CD4-positive, alpha-beta T cell treated with Interleukin-6 for 4 hours (primary cell): ENCODE results near the gene C3AR1.
"Not testable (repeated sequence)": the region's sequence is repeated elsewhere in the genome, so short reads cannot be mapped to it uniquely, and the experiment has no call there.

ENCODE experiments used
- DNase-seq: peaks from one replicate; pipeline ENCODE4 v3.0.0-alpha.2; 2020; ENCODE audit warnings: mixed read lengths

The C3AR1 gene

DNA sequence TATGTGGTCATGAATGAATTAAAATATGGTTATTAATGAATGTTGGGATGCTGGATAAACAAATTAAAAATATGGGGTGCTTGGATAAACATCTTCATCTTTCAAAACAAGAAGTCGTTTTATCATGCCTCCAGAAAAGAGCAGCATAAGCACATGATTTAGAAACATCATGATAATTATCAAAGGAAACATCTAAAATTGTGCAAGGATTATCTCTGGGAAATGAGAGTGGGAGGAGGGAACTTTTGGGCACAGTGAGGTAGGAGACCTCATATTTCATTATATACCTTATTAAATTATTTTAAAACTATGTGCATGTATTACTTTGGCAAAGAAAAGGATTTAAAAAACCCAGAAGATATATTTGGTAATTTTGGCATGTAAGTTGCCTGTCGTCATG lies 8.9 kb downstream of the C3AR1 start:
- DNase-seq = no peak

DNA sequence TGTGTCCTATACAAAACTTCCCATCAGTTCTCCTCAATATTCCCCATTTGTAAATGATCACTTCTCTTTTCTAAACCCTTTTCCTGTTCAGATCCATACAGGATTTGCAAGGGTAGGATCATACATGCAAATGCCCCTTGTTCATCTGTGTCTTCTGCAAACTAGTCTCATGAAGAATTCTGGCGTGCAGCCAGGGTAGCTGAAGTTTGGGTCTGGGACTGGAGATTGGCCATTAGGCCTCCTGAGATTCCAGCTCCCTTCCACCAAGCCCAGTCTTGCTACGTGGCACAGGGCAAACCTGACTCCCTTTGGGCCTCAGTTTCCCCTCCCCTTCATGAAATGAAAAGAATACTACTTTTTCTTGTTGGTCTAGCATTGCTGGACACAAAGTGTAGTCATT lies 11.3 kb downstream of the C3AR1 start:
- DNase-seq = no peak

DNA sequence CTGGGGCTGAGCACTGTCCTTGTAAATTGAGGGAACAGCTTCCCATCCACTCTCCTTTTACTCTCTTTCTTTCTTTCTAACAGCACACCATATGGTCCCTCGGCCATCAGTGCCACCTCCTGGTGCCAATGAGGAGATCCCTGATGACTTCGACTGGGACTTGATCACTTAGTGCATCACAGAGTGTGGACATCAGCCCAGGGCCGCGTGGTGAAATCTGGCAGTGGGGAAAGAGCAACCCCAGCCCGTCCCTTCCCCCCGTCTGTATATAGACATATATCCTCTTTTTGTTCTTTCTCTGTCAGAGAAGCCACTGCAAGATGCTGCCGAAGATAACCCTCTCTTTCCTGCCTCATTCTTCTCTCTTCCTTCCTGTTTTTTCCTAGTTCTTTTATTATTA lies 13.5 kb downstream of the C3AR1 start:
- DNase-seq = no peak

DNA sequence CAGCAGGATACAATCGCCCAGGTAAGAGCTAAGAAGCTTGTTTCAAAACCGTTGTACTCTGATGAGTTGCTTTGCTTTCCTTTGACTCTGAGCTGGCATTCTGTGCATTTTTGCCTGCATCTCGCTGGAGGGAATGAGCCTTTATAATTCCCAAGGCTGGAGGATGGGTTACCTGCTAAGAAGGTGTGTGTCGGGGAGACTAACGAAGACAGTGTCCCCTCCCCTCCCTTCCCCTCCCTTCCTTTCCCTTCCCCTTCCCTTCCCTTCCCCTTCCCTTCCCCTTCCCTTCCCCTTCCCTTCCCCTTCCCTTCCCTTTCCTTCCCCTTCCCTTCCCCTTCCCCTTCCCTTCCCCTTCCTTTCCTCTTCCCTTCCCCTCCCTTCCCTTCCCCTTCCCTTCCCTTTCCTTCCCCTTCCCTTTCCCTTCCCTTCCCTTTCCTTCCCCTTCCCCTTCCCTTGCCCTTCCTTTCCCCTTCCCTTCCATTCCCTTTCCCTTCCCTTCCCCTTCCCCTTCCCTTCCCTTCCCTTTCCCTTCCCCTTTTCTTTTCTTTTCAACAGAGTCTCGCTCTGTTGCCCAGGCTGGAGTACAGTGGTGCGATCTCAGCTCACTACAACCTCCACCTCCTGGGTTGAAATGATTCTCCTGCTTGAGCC lies 15.4 kb downstream of the C3AR1 start:
- DNase-seq = no peak

DNA sequence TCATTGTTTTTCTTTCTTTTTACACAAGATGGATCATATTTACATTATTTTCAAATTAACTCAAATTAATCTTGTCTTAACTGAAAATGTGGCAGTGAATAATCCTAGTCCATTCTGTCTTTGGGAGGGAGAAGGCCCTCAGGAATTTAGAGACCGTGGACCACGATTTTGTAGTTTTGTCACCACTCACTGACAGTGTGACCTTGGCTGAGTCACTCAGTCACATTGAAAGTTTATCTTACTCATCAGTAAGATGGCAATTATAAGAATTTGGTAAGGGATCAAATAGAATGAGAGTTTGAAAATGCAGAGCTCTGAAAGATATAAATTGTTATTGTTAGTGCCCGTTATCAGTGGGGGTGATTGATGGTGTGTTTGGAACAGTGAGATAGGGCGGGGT lies 17.3 kb downstream of the C3AR1 start:
- DNase-seq = no peak

DNA sequence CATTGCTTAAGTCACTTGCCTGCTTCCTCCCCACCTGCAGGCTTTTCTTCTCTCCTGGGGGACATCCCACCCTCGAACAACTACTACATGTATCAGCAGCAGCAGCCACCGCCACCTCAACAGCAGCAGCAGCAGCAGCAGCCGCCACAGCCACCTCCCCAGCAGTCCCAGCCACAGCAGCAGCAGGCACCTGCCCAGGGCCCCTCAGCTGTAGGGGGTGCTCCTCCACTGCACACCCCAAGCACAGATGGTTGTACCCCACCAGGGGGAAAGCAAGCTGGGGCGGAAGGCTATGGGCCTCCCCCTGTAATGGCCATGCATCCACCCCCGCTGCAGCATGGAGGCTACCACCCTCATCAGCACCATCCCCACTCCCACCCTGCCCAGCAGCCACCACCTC lies 18.3 kb downstream of the C3AR1 start:
- DNase-seq = no peak

DNA sequence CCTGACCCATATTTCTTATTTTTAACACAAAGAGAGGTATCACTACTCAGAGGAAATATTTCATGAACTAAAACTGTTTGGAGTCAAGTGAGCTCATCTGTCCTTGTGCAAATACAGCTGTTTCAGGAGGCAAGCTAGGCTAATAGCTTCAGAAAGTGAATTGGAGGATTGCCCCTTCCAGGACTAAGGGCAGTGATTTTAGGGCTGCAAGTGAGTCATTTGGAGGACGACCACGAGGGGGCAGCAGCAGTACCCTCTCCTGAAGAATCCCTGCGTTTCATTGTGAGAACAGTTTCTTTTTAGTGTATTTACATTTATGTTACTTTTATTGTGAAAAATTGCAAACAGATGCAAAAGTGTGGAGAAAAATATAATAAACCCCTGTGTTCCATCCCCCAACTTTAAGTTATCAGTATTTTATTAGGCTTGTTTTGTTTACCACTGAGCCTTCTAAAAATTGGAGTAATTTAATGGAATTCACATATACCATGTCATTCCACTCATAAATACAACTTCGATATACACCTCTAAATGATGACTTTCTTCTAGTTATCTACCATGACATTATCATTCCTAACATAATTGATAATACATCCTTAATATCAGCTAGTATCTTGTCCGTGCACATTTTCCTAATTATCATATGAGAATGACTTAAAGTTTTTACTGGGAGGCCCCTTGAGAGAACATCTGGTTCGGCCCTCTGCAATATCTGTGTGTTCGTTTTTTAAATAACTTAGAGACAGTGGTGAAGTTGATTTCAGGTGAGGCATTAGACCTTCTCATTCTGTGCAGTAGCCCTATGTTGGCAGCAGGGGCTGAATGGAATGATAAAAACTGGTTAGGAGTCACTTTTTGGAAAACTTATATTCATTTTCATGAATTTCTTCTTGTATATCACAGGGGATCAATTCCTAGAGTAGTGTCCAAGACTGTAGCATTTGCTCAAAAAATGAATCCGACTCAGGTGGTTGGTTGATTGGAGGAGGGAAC lies 19.9 kb downstream of the C3AR1 start:
- DNase-seq = peak; percentile 91

DNA sequence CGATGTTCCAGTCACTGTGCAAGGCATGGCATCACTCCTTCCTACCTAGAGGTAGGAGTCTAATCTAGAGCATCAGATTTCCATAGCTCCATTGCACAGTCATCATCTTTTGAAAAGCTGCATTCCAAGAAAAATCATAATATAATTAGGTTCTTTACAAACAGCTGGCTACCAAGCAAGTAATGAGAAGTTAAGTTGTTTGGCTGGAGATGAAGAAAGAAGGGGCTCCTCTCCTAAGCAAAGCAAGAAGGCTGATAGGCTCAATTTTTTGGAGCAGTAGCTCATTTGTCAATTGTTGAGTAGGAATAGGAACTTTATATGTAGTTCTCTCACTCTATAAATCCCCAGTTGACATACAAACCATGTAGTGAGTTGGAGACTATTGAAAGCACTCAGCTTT lies 25.4 kb downstream of the C3AR1 start:
- DNase-seq = no peak

DNA sequence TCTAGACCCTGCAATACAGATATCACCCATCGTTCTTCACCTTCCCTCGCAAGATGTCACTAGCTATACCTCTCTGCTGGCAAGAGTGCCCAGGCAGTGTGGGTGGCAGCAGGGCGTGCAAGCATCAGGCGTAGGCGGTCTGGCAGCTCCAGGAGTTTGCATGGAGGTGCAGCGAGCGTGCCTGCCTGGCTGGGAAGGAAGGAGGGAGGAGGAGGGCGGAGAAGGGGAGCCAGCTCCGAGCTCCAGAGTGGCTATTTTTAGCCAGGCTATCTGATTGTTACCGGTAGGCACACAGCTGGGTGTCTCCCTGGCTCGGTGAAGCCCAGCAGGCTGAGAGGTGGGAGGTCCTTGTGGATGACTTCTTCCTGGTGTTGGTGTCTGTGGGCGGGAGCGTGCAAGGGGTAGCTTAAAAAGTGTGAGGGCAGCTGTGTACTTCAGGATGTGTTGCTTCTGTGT lies 27.5 kb downstream of the C3AR1 start:
- DNase-seq = peak; percentile 56

DNA sequence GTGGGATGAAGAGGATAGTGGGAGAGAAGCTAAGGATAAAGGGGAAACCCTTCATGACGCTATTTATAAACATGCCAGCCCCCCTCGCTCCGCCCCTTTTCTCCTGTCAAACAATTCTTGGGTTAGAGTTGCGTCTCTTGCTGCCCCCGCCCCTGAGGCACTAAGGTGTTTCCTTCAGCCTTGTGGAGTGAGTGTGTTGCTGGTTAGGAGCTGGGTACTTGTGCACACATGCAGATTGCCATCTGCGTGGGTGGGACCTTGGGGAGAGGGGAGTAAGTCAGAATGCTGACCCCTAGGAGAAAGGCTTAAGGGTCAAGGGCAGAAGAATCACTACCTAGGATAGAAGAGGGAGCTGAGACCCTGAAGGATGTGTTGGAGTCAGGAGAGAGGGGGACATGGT lies 28.2 kb downstream of the C3AR1 start:
- no peak for DNase-seq

DNA sequence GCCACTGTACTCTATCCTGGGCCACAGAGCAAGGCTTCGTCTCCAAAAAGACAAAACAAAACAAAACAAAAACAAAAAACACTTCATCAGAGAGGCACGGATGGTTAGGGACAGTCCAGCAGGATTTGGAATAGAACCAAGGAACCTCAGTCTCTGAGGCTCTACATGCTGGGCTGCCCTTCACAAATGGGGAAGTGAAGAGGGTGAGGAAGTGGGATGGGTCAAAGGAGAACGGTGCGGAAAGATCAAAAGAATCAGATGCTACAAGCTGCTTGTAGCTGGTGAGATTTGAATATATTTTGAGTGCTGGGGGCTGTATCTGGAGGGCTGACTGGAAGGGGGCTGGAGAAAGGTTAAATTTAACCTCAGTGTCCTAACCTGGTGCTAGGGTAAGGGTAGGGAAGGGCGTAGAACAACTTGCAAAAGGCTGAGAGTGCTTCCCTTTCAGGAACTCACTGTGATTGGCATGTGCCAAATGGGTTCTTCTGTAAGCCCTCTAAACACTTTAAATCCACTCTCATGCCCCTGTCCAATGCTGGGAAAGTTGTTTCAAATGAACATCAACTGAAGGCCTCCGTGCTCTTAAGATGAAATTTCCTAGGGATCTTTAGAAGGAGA lies 29.0 kb downstream of the C3AR1 start:
- DNase-seq = peak; percentile 24

DNA sequence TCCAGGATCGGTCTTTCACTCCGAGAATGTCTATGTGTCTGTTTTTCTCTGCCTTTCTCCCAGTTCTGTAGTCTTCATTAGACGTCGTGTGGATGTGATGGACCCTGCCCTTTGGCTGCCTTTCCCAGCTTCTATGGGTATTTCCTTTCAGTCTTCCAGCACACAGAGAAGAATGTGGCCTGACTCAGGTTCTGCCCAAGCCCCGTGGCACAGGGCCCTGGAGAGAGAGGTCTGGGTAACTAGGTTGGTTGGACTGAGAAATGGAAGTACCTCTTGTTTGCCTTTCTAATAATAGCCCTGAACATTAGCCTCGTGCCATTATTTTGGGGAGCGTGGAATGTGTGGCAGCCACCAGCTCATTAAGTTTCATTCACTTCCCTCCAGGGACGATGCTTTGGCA lies 29.8 kb downstream of the C3AR1 start:
- DNase-seq = no peak

DNA sequence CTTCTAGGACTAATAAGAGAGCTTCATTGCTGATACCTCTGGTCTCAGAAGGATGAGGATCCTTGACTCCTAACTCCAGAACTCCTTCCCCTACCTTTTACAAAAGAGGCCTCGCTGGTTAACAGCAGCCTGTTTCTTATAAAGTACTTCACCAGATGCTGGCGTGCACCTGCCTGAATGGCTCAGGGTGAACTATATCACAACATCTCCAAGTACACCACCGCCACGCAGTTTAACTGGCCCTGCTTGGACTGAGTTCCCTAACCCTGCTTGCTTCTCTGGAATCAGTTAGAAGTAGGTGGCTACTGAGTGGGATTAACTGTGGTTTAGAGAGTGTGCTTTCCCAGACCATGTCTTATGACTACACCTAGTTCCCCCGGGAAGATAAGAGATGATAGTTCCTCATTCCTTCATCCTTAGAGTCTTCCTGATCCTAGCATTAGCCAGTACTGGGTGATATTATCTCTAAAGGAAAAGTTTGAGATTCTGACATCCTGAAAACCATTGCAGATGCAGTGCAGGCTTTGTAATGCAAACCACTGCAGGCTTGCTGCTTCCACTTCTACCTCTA lies 30.6 kb downstream of the C3AR1 start:
- no peak for DNase-seq

DNA sequence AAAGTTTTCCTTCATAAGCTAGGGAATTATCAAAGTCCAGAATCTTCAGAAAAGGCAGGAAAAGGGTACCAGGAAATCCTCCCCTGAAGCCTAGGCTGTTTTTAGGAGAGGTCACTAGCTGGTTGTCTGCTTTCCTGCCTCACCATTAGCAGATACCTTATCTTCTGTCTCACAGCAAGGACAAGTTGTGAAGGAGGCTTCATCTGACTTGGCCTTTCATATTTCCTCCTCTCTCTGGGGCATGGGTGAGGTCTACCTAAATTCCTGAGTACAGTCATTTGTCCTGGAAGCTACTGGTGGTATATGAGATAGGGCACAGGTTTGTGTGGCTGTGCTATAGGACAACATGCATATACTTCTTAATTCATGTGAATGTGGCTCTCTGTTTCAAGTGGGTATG lies 31.4 kb downstream of the C3AR1 start:
- DNase-seq = no peak

DNA sequence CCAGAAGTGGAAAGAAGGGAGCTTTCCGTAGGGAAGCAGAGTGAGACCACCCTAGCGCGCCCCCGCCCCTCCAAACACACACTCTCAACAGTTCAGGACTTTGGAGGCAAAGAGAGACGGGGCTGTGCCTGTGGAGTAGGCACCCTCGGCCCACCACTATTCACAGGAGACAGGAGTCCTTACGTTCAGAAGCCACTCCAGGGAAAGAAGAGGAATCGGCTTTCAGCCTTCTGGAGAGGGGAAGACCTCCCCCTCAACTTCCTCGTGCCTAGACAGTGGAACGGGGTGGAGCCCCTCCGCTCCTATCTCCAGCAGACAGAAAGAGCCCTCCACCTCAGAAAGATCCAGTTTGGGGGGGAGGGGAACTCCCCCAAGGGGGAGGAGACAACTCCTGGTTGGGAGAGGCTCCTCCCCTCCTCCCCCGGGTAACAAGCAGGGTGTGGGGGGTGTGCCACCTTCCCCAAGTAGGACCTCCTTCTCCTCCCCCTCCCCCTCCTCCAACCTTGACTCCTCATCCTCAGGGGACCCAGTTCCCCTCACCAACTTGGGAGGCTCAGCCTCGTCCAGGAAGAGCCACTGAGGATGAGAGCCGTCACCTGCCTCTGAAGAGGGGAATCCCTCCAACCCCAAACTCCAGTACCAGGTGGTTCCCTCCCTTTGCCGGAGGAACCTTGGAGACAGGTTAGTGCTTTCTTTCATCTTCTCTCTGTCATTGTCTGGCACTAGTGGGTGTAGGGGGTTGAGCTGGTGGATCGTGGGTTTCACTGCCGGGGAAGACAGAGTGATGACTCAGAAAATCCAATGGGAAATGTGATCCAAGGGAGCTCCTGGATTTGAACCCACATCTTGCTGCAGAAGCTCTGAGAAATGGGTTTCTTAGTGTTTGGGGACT lies 32.8 kb downstream of the C3AR1 start:
- peak; percentile 67 for DNase-seq

DNA sequence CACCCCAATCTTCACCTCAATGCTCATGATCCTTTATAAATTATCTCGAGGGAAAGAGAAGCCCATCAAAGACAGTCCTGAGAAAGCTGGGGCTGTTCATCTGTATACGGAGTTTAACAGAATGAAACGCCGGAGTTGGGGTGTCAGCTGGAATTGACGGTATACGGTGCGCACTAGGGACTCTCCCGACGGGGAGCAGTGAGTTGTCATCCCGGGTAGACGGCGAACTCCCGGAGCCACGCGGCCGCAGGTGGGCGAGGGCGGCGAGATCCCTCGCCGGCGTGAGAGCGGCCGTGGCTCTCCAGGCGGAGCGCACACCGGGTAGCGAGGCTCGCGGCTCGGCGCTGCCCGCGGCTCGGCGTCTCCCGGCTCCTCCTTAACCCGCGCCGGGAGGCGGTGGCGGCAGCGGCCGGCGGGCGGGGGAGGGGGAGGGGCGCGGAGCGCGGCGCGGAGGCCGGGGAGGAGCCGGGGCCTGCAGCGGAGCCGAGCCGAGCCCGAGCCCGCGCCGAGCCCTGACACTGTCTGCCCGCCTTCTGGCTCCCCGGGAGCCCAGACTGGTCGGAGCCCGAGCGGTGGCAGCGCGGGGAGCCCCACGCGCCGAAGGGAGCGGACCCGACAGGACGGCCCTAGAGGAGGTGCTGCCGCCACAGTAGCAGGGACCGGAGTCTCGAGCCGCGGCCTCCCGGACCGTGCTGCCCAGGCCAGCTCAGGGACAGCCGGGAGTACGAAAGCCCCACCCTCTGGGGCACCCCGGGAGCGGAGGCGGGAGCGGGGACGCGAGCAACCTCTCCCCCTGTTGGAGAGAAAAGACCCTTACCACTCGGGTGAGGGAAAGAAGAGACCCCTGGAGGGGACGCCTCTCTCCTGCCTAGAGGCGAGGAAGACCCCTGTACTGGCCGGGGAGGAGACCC lies 33.7 kb downstream of the C3AR1 start, which contains the start of gene FOXJ2:
FOXJ2 (plus strand) TSS at position 475 of the 911 bp plus-strand sequence. CDS start 7,117 bp downstream, outside the sequence.
- DNase-seq = peak; percentile 89

DNA sequence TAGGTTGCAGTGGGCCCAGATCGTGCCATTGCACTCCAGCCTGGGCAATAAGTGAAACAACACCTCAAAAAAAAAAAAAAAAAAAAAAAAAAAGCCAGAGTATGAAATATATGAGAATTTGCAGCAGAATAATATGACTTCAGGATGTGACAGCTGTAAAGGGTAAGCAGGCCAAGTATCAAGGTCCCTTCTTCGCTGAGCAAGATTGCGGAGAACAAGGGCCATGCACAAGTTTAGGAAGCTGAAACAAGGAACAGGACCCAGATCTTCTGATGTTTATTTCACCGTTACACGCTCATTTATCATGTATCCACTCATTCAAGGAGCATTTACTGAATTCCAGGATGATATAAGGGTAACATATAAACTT lies 34.3 kb downstream of the C3AR1 start:
- no peak for DNase-seq

DNA sequence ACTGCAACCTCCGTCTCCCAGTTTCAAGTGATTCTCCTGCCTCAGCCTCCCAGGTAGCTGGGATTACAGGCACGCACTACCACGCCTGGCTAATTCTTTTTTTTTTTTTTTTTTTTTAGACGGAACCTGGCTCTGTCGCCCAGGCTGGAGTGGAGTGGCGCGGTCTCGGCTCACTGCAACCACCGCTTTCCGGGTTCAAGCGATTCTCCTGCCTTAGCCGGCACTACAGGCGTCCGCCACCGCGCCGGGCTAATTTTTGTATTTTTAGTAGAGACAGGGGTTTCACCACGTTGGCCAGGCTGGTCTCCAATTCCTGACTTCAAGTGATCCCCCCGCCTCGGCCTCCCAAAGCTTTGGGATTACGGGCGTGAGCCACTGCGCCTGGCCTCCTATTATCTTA lies 35.1 kb downstream of the C3AR1 start:
- DNase-seq = not testable (repeated sequence)

DNA sequence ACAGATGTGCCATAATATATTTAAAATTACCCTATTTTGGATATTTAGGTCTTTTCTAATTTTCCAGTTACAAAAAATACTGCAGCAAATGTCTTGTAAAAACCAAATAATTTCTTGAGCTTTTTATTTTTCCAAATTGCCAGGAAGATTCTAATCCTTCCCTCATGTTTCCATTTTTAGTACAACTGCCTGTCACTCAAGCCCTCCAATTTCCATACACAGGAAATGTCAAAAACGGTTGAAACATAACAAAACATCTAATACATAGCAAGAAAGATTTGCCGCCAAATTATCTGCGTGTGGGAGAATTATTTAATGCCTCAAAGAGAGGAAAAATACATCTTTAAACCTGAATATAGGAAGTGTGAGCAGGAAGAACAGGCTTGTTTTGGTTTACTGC lies 36.0 kb downstream of the C3AR1 start:
- no peak for DNase-seq

DNA sequence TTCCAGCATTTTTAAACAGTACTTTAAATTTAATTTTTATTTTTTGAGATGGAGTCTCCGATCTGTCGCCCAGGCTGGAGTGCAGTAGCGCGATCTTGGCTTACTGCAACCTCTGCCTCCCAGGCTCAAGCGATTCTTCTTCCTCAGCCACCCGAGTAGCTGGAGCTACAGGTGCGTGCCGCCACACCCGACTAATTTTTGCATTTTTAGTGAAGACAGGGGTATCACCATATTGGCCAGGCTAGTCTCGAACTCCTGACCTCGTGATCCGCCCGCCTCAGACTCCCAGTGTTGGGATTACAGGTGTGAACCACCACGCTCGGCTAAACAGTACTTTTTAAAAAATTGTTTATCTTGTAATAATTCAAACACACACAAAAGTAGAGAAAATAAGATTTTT lies 37.9 kb downstream of the C3AR1 start:
- DNase-seq = no peak

DNA sequence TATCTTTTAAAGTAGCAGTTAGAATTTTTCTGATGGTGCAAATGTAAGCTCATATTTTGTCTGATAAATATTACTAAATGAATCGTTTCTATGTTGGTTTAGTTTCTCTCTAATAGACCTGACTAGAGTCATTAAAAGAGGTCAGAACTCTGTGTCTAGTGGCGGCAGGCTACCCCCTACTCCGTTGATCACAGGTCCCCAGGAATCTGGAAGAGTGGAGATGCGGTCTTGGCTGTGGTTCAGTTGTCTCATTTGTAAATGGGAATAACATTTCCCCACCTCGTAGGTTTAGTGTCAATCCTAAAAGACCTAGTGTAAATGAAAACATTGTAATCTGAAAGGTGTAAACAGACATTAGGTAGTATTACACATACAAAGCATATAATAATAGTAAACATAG lies 38.3 kb downstream of the C3AR1 start:
- DNase-seq = no peak
